HepG2 (cell line): Measurements from ENCODE around the gene WWP2. TPM values are rescaled to one million over a fixed set of nuclear protein-coding genes. Genes with fewer than 3 reads are reported as not detected.
A peak's percentile ranks its signal among the peaks of the same experiment; 100 is the strongest.

Source experiments
- ASH2L ChIP-seq: fragments of 300-600, 200-600 bp; sonication (generic); IDR thresholded peaks from 2 replicates; pipeline ENCODE4 v1.7.0; 2017; ENCODE audit warnings: low read depth, mild to moderate bottlenecking, moderate library complexity, mixed read lengths, low read length; ENCODE audit not compliant: insufficient read length
- HDAC6 ChIP-seq: fragments of 200-600 bp; sonication (generic); IDR thresholded peaks from 2 replicates; pipeline ENCODE4 v1.7.0; 2017; ENCODE audit warnings: mild to moderate bottlenecking, antibody characterized with exemption, low read length, low read depth
- HMG20A ChIP-seq: IDR thresholded peaks from 2 replicates; pipeline ENCODE4 v1.6.1; 2016; ENCODE audit warnings: borderline replicate concordance
- PLRG1 ChIP-seq: fragments of 450-650 bp; conservative IDR thresholded peaks from 2 replicates; pipeline ENCODE4 v1.6.1; 2016
- PPARG ChIP-seq: conservative IDR thresholded peaks from 2 replicates; pipeline ENCODE4 v1.6.1; 2016; ENCODE audit warnings: missing biosample characterization, missing genetic modification reagents
- SALL1 ChIP-seq: sonication (generic); formaldehyde crosslinking; IDR thresholded peaks from 2 replicates; pipeline ENCODE4 v1.8.0; 2022; ENCODE audit warnings: mild to moderate bottlenecking, missing genetic modification reagents
- ZNF235 ChIP-seq: sonication (generic); formaldehyde crosslinking; IDR thresholded peaks from 2 replicates; pipeline ENCODE4 v1.8.1; 2023; ENCODE audit warnings: mild to moderate bottlenecking, missing genetic modification reagents, borderline replicate concordance
- polyA plus RNA-seq, 8 experiments: library from polyadenylated mRNA; depleted of rRNA in 3 of 8; stranded (reverse) in 7 of 8; unstranded in 1 of 8; fragments of >200 nt; fragmentation: Illumina TruSeq in 4 of 8; extraction: Trizol in 4 of 8; gene quantifications; 2 replicates each; pipeline versions ENCODE4 v1.2.1 to v1.2.3, GENCODE V29; 2011 to 2016; ENCODE audit warnings: low read depth in 4 of 8, missing spikeins in 1 of 8, mixed read lengths in 1 of 8; ENCODE audit not compliant: insufficient read depth in 1 of 8
- total RNA-seq, 5 experiments: library from RNA; depleted of rRNA; stranded (reverse); fragments of >200 nt; fragmentation: Illumina TruSeq; extraction: Trizol; gene quantifications; 2 replicates each; pipeline ENCODE4 v1.2.3, GENCODE V29; 2016; ENCODE audit warnings: low read depth in 1 of 5
- TF ChIP-seq, protein P1 (sequence below), 2 experiments: sonication (generic) in 1 of 2; formaldehyde crosslinking in 1 of 2; IDR thresholded peaks; 2 replicates each; pipeline versions ENCODE4 v1.6.1 to v1.9.0; 2014 to 2022; ENCODE audit warnings: antibody characterized with exemption in 1 of 2, borderline replicate concordance in 1 of 2, inconsistent platforms in 1 of 2, low read depth in 1 of 2, missing genetic modification reagents in 1 of 2
- TF ChIP-seq, protein P2 (sequence below): sonication (generic); formaldehyde crosslinking; IDR thresholded peaks from 2 replicates; pipeline ENCODE4 v1.5.1; 2020; ENCODE audit warnings: missing genetic modification reagents, mild to moderate bottlenecking, borderline replicate concordance
- TF ChIP-seq, protein P3 (sequence below): sonication (generic); formaldehyde crosslinking; IDR thresholded peaks from 2 replicates; pipeline ENCODE4 v1.4.0; 2020; ENCODE audit warnings: missing genetic modification reagents
- TF ChIP-seq, protein P4 (sequence below): IDR thresholded peaks from 2 replicates; pipeline ENCODE4 v1.6.1; 2016; ENCODE audit warnings: mild to moderate bottlenecking, missing biosample characterization, missing genetic modification reagents
- TF ChIP-seq, protein P5 (sequence below): IDR thresholded peaks from 2 replicates; pipeline ENCODE4 v1.6.1; 2016; ENCODE audit warnings: missing compliant biosample characterization, missing genetic modification reagents, borderline replicate concordance
- TF ChIP-seq, protein P6 (sequence below): sonication (generic); formaldehyde crosslinking; IDR thresholded peaks from 2 replicates; pipeline ENCODE4 v1.8.1; 2022; ENCODE audit warnings: mild to moderate bottlenecking, missing genetic modification reagents

The WWP2 gene
- total and polyA plus RNA-seq, 2 of the 13 experiments (the other 11 are each of a cell fraction or from before 2014, with no cell fraction given) = 11.4 to 28.2 TPM

DNA sequence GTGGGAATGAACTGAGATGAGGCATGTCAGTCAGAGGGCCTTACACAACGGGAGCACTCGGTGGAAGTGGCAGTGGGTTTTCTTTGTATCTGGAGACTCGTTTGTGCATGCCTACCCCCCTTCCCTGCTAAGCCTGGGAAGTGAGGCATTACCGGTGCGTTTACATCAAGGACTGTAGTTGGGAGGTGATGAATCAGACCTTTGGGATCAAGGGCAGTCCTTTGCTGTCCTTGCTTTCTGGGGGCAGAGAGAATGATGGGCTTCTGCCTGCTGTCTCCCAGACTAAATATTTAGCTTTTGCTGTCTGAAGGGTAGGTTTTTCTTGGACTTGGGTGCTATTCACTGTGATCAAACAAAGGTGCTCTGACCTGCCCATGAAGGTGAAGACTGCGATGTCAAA, 83.0 kb downstream of the WWP2 start (continued):
- TF ChIP-seq PPARG (CRISPR knock-in tag) = peak; percentile 41; the same call in 1 of the 2 replicates
- TF ChIP-seq PLRG1 = no peak
- TF ChIP-seq HDAC6 = no peak
- TF ChIP-seq, protein P1, sequence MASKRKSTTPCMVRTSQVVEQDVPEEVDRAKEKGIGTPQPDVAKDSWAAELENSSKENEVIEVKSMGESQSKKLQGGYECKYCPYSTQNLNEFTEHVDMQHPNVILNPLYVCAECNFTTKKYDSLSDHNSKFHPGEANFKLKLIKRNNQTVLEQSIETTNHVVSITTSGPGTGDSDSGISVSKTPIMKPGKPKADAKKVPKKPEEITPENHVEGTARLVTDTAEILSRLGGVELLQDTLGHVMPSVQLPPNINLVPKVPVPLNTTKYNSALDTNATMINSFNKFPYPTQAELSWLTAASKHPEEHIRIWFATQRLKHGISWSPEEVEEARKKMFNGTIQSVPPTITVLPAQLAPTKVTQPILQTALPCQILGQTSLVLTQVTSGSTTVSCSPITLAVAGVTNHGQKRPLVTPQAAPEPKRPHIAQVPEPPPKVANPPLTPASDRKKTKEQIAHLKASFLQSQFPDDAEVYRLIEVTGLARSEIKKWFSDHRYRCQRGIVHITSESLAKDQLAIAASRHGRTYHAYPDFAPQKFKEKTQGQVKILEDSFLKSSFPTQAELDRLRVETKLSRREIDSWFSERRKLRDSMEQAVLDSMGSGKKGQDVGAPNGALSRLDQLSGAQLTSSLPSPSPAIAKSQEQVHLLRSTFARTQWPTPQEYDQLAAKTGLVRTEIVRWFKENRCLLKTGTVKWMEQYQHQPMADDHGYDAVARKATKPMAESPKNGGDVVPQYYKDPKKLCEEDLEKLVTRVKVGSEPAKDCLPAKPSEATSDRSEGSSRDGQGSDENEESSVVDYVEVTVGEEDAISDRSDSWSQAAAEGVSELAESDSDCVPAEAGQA (IDR thresholded peaks at IDR 0.05; ENCODE audit: low read depth) = no peak
- TF ChIP-seq, protein P1 (CRISPR knock-in tag; IDR thresholded peaks at IDR 0.05; ENCODE audit: borderline replicate concordance) = no peak
- TF ChIP-seq ASH2L = peak; percentile 22
- TF ChIP-seq, protein P2, sequence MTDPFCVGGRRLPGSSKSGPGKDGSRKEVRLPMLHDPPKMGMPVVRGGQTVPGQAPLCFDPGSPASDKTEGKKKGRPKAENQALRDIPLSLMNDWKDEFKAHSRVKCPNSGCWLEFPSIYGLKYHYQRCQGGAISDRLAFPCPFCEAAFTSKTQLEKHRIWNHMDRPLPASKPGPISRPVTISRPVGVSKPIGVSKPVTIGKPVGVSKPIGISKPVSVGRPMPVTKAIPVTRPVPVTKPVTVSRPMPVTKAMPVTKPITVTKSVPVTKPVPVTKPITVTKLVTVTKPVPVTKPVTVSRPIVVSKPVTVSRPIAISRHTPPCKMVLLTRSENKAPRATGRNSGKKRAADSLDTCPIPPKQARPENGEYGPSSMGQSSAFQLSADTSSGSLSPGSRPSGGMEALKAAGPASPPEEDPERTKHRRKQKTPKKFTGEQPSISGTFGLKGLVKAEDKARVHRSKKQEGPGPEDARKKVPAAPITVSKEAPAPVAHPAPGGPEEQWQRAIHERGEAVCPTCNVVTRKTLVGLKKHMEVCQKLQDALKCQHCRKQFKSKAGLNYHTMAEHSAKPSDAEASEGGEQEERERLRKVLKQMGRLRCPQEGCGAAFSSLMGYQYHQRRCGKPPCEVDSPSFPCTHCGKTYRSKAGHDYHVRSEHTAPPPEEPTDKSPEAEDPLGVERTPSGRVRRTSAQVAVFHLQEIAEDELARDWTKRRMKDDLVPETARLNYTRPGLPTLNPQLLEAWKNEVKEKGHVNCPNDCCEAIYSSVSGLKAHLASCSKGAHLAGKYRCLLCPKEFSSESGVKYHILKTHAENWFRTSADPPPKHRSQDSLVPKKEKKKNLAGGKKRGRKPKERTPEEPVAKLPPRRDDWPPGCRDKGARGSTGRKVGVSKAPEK (CRISPR knock-in tag) = no peak
- TF ChIP-seq, protein P3, sequence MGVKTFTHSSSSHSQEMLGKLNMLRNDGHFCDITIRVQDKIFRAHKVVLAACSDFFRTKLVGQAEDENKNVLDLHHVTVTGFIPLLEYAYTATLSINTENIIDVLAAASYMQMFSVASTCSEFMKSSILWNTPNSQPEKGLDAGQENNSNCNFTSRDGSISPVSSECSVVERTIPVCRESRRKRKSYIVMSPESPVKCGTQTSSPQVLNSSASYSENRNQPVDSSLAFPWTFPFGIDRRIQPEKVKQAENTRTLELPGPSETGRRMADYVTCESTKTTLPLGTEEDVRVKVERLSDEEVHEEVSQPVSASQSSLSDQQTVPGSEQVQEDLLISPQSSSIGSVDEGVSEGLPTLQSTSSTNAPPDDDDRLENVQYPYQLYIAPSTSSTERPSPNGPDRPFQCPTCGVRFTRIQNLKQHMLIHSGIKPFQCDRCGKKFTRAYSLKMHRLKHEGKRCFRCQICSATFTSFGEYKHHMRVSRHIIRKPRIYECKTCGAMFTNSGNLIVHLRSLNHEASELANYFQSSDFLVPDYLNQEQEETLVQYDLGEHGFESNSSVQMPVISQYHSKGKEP = no peak
- peak; percentile 55; the same call in 1 of the 2 replicates for TF ChIP-seq HMG20A (CRISPR knock-in tag)
- TF ChIP-seq, protein P4, sequence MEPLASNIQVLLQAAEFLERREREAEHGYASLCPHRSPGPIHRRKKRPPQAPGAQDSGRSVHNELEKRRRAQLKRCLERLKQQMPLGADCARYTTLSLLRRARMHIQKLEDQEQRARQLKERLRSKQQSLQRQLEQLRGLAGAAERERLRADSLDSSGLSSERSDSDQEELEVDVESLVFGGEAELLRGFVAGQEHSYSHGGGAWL (CRISPR knock-in tag) = no peak
- TF ChIP-seq, protein P5, sequence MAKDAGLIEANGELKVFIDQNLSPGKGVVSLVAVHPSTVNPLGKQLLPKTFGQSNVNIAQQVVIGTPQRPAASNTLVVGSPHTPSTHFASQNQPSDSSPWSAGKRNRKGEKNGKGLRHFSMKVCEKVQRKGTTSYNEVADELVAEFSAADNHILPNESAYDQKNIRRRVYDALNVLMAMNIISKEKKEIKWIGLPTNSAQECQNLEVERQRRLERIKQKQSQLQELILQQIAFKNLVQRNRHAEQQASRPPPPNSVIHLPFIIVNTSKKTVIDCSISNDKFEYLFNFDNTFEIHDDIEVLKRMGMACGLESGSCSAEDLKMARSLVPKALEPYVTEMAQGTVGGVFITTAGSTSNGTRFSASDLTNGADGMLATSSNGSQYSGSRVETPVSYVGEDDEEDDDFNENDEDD (CRISPR knock-in tag) = no peak
- peak; percentile 89 for TF ChIP-seq SALL1
- no peak for TF ChIP-seq ZNF235 (CRISPR knock-in tag)
- TF ChIP-seq, protein P6, sequence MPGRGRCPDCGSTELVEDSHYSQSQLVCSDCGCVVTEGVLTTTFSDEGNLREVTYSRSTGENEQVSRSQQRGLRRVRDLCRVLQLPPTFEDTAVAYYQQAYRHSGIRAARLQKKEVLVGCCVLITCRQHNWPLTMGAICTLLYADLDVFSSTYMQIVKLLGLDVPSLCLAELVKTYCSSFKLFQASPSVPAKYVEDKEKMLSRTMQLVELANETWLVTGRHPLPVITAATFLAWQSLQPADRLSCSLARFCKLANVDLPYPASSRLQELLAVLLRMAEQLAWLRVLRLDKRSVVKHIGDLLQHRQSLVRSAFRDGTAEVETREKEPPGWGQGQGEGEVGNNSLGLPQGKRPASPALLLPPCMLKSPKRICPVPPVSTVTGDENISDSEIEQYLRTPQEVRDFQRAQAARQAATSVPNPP (CRISPR knock-in tag) = no peak
